IPS DF 4.7 (cell line): ENCODE data around the gene PHF21B.

Experiments used
- DNase-seq: peaks from one replicate; pipeline ENCODE4 v3.0.0-alpha.2; 2013; ENCODE audit warnings: low spot score; ENCODE audit errors: extremely low read depth

PHF21B gene

DNA sequence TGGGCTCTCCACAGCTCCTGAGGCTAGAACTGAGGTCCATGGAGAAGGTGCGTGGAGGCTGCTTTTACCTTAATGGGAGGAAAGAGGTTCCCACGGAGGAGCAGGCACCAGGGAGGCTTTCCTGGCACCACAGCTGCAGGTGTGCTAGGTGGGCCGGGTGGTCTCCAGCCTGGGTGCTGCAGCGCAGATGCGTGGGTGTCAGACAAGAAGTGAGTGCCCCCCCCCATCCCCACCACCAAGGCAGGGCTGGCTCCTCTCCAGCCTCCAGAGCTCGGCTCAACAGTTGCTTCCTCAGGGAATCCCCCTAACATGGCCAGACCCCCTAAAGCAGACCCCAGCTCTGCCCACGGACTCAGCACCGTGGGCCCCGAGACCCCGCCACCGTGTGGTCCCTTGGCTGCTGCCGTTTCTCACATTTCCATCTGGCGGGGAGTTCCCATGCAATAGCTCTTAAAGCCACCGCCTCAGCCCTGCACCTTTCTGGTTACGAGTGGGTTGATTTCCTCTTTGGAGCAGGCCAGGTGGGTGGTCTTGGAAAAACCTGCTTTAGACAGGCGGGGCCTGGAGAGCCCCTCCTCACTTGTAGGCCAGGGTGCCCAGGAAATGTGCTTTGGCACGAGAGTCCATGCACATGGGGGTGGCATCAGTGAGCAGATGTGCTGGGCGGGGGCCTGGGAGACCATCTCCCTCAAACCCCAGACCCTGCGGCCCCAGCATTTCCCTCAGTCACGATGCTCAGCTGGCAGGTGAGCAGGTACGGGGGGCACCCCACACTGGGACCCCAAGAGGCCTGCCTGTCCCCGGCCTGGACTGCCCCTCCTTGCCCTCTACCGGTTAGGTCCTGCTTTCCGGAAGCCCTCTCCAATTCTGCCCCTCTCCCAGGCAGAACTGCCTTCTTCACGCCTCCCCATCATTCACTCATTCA lies 163.7 kb downstream of the PHF21B start:
- no peak for DNase-seq

DNA sequence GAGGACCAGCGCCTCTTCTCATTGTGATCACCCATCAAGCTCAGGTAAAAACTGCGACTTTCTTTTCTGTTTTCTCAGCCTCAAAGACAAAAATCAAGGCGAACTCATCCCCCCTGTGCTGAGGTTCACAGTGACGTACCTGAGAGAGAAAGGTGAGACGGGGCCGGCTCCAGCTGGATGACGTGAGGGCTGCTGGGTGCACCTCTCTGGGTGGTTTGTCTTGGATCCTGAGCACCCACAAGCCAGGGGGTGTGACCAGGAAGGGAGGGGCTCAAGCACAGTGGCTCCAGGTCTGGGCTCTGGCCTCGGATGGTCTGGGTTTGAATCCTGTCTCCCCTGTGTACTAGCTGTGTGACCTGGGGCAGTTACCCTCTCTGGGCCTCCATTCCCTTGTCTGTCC lies 164.6 kb downstream of the PHF21B start:
- DNase-seq: no peak

DNA sequence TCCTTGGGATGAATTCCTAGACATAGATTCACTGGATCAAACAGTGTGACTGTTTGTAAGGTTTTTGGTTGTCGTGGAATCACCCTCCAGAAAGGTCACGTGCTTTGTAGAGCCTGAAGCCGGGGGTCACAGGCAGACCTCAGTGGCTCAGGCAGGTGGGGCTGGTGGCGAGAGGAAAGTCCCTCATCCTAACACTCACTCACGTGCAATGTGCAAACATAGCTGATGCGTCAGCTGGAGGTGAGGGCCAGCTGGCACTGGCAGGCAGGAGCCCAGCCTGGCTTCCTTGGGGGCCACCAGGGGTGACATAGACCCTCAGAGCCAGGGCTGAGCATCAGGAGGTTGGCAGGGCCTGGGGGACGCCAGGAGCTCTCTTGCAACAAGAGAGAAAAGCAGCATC lies 167.4 kb downstream of the PHF21B start:
- DNase-seq: no peak

DNA sequence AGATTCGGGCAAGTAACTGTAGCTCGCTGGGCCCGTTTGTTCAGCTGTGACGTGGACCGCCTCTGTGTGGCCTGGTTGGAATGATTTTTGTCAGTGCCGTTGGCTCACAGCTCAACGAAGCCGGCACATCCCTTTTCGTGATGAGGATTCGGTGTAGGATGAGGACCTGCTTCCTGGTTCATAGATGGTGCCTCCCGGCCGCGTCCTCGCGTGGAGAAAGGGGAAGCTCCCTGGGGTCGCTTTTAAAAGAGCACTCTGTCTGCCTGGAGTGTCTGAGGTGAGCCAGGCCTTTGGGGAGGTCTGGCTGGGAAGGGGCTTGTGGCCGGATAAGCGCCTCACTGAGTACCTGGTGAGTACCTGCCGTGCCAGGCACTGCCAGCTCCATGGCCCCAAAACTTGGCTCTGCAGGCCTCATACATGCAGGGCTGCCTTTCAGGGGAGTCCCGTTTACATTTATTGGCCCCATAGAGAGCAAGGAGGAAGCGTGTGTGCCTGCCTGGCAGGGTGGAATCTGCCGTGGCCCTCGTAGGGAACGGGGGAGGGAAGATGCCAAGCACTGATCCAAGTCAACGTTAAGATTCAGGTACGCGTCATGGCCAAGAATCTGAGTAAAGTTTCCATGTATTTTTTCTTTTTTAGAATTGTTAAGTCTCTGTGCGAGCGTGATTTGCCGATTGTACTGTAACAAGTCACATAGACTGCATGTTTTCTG lies 169.0 kb downstream of the PHF21B start:
- DNase-seq: no peak

DNA sequence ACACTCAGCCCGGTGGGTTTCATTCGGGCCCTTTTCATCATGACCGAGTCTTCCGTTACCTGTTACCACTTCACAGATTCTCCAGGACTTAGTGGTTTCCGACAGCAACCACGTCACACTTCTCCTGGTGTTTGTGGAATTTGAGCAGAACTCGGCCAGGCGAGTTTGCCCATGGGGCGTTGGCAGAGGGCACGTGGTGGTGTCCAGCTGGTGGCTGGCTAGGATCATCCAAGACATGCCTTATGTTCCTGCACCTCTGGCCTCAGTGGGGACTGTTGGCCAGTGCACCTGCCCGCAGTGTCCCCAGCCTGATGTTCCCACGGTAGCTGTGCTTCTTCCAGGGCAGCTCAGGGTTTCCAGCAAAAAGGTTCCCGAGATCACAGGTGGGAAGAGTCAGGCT lies 170.1 kb downstream of the PHF21B start:
- no peak for DNase-seq

DNA sequence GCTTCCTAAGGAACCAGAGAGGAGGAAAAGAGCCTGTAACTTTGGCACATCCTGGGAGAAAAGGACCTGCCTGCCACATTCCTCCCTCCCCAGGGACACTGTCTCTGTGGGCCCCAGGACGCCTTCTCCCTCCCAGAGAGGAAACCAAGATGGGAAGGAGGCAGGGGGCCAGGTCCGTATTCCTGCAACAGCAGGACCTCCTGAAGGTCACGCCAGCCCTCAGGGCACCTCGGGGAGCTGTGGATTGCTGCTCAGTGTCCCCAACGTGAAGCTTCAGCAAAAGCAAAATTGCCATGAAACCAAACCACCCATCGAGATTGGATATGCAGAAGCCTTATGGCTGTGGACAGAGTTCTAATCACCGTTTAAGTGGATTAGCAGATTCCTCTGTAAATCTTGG lies 170.7 kb downstream of the PHF21B start:
- DNase-seq: no peak

DNA sequence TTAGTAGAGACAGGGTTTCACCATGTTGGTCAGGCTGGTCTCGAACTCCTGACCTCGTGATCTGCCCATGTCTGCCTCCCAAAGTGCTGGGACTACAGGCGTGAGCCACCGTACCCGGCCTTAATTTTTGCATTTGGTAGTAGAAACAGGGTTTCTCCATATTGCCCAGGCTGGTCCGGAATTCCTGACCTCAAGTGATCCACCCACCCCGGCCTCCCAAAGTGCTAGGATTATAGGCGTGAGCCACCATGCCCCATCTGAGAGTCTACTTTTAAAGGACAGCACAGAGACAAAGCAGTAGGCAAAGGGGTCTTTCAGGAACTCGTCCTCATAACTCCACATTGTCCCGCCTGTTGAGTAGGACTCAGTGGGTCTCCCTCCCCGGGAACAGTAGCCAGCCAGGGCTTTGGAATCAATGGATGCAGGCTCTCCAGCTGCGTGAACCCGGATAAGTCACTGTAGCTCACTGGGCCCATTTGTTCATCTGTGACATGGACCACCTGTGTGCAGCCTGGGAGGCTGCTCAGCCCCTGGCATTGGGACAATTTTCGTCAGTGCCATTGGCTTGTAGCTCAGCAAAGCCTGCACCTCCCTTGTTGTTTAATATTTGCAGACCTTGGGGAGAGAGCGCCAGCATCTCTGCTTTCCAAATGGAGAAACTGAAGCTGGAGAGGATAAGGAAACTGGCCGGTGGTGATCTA lies 171.3 kb downstream of the PHF21B start:
- no peak for DNase-seq

DNA sequence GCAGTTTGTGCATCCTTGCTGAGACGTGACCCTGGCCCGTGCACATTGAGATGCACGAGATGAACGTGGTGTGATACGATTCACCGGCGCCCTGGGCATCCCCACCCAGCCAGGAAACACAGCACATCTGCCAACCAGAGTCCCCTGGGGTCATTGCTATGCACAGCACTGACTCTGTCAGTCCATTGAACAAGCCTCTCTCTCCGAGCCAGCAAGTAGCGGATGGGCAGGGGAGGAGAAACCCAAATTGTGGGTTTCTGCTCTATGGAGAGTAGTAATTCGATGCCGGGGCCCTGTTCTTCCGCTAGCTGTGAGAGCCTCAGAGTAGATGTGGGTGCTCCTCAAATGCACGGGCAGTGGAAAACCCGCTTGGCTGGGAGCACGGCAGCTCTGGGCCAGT lies 172.3 kb downstream of the PHF21B start:
- DNase-seq: no peak

DNA sequence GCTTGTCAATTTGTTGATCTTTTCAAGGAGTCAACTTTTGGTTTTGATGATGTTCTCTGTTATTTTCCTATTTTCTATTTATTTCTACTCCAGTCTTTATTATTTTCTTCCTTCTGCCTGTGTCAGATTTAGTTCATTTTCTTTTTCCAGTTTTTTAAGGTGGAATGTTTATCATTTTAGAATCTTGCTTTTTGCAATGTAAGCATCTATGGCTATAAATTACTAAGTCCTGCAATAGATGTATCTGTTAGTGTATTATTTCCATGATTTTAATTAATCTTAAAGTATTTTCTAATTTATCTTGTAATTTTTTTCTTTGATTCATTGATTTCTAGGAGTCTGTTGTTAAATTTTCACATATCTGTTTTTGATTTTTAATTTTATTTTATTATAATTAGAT lies 175.7 kb downstream of the PHF21B start:
- no peak for DNase-seq

DNA sequence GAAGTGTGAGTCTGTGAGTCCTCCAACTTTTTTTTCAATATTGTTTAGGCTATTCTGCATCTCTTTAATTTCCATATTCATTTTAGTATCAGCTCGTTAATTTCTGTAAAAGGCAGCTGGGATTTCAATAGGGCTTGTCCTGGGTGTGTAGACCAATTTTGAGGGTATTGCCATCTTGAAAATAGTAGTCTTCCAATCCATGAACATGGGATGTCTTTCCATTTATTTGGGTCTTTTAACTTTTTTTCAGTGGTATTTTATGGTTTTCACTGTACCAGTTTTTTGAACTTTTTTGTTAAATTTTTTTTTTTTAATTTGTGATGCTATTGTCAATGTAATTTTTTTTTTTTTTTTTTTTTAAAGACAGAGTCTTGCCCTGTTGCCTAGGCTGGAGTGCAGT lies 177.9 kb downstream of the PHF21B start:
- DNase-seq: no peak
